Fibroblast of skin of back (primary cell): ENCODE results near the gene YWHAH. TPM values are rescaled to one million over a fixed set of nuclear protein-coding genes. Genes with fewer than 3 reads are reported as not detected.

Experiments
- DNase-seq: peaks from one replicate; pipeline ENCODE4 v3.0.0-alpha.2; 2013
- polyA plus RNA-seq, 2 experiments: library from polyadenylated mRNA; unstranded; fragments of 120-200 nt; gene quantifications; one replicate each; pipeline ENCODE4 v1.2.1, GENCODE V29; 2013; ENCODE audit not compliant: insufficient read length in 2 of 2

The YWHAH gene
- polyA plus RNA-seq (2013, experiment 1 of 2; ENCODE audit: insufficient read length) = 351 TPM
- polyA plus RNA-seq (2013, experiment 2 of 2; ENCODE audit: insufficient read length) = 244 TPM

- peak; percentile 89 for DNase-seq
Measured at GRCh38 chr22:31943978-31944699, at the start of gene YWHAH. TSS of gene YWHAH (plus strand) at chr22:31944535. CDS start at chr22:31944734, 199 bp downstream.

- DNase-seq = no peak
Measured at GRCh38 chr22:31895411-31896123, 48.8 kb upstream of the YWHAH start.

GRCh38 chr22:31896472-31896871, 47.9 kb upstream of the YWHAH start:
- no peak for DNase-seq

- peak; percentile 69 for DNase-seq
Measured at GRCh38 chr22:31897842-31898805, 46.2 kb upstream of the YWHAH start.

- no peak for DNase-seq
Measured at GRCh38 chr22:31898926-31899325, 45.4 kb upstream of the YWHAH start.

- DNase-seq = no peak
Measured at GRCh38 chr22:31899669-31900068, 44.7 kb upstream of the YWHAH start.

- DNase-seq = no peak
Measured at GRCh38 chr22:31901388-31902137, 42.8 kb upstream of the YWHAH start.

- no peak for DNase-seq
Measured at GRCh38 chr22:31904651-31905050, 39.7 kb upstream of the YWHAH start.

GRCh38 chr22:31905356-31905755, 39.0 kb upstream of the YWHAH start:
- no peak for DNase-seq

- no peak for DNase-seq
Measured at GRCh38 chr22:31906086-31906485, 38.2 kb upstream of the YWHAH start.

- no peak for DNase-seq
Measured at GRCh38 chr22:31906569-31906968, 37.8 kb upstream of the YWHAH start.

- no peak for DNase-seq
Measured at GRCh38 chr22:31909977-31910376, 34.4 kb upstream of the YWHAH start.

- no peak for DNase-seq
Measured at GRCh38 chr22:31911565-31912406, 32.5 kb upstream of the YWHAH start.

- peak; percentile 76 for DNase-seq
Measured at GRCh38 chr22:31912407-31912743, 32.0 kb upstream of the YWHAH start.

- no peak for DNase-seq
Measured at GRCh38 chr22:31915586-31915985, 28.7 kb upstream of the YWHAH start.

- no peak for DNase-seq
Measured at GRCh38 chr22:31917227-31917921, 27.0 kb upstream of the YWHAH start.

GRCh38 chr22:31919730-31920129, 24.6 kb upstream of the YWHAH start:
- no peak for DNase-seq

- no peak for DNase-seq
Measured at GRCh38 chr22:31920306-31920705, 24.0 kb upstream of the YWHAH start.

GRCh38 chr22:31921106-31921505, 23.2 kb upstream of the YWHAH start:
- DNase-seq = no peak

- no peak for DNase-seq
Measured at GRCh38 chr22:31922534-31922933, 21.8 kb upstream of the YWHAH start.

- DNase-seq = no peak
Measured at GRCh38 chr22:31923136-31923535, 21.2 kb upstream of the YWHAH start.
